Dermis blood vessel endothelial cell (primary cell): ENCODE measurements around the gene CNDP1. TPM values are rescaled to one million over a fixed set of nuclear protein-coding genes. Genes with fewer than 3 reads are reported as not detected.
"Not testable (repeated sequence)": the region's sequence is repeated elsewhere in the genome, so short reads cannot be mapped to it uniquely, and the experiment has no call there.

Experiments
- DNase-seq: peaks from one replicate; pipeline ENCODE4 v3.0.0; 2010
- total RNA-seq: library from RNA; depleted of rRNA; stranded (reverse); fragments of >200 nt; gene quantifications from 2 replicates; pipeline ENCODE4 v1.2.3, GENCODE V29; 2014

CNDP1 gene
- not detected in 2 replicates for total RNA-seq

DNA sequence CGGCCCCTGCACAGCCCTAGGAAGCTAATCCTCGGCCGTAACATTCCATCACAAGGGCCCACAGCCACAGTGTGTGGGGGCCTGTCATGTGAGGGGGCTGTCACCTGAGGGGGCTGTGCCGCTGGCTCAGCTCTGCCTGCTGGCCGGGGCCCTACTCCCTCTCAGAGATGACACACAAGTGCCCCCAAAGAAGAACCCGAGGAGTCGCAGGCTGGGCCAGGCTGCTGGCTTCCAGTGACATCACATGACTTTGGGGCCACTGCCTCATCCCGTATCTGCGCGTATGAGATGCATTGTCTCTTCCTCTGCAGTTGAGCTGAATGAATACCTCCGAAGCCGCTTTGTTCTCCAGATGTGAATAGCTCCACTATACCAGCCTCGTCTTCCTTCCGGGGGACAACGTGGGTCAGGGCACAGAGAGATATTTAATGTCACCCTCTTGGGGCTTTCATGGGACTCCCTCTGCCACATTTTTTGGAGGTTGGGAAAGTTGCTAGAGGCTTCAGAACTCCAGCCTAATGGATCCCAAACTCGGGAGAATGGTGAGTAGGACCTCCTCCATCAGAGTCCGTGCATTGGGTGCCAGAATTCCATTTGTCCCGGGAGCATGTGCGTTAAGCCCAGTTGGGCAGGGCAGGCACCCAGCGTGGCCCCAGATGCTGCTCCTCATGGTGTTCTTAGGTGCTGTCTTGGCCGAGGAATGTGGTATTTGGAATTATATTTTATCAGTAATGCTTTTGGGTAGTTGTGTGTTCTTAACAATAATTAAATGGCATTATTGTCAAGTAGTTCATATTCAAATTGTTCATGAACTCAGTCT, at the start of gene CNDP1:
CNDP1 (plus strand) TSS at position 351 of the 820 bp plus-strand sequence; CDS start at position 519, 168 bp downstream.
- no peak for DNase-seq

DNA sequence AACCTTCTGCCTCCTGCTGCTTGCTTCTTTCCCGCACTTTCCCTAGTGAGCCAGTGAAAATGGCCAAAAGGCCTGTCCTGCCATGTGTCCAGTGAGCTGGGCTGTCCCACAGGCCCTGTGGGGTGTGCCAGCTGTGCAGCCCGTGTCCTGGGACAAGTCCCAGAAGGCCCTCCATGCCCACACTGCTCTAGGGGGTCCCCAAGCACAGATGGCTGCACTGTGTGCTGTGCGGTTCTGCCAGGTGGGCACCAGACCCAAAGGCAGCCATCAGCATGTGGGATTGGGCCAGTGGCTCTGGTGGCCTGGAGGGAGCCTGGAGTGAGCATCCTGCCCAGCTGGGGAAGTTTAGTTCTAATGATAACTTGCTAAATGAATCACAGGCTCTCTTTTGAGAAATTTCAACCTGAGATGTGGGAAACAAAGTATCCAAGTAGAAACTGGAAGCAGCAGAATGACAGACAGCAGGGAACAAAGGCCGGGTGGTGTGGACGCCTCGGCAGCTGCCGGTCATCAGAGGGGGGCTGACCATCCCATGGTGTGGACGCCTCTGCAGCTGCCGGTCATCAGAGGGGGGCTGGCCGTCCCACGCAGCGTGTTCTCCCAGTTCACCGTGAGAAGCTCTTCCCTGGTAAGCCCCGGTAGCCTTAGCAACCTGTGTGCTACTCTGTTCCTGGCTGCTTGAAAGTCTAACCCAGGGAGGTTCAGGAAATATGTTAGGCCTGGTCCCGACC, 48.0 kb upstream of the CNDP1 start:
- no peak for DNase-seq

DNA sequence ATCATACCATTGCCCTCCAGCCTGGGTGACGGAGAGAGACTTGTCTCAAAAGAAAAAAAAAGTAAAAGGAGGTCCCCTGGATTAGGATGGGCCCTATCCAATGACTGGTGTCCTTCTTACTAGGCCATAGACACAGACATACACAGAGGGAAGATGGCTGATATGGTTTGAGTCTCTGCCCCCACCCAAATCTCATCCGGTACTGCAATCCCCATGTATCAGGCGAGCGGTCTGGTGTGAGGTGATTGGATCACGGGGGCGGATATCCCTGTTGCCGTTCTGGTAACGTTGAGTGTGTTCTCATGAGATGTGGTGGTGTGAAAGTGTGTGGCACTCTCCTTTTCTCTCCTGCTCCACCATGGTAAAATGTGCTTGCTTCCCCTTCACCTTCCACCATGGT, 45.9 kb upstream of the CNDP1 start:
- no peak for DNase-seq

DNA sequence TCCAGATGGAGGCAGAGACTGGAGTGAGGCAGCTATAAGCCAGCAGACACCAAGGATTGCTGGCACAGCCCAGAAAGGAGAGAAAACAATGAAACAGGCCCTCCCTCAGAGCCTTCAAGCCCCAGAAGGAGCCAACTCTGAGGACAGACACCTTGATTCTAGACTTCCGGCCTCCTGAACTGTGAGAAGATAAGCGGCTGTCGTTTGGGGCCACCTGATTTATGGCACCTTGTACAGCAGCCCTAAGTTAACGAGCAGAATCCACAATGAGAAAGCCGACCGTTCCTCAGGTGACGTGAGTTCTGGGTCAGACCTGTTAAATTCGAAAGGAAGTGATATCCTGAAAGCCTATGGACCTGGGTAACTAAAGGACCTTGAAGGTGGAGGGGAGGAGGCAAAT, 45.4 kb upstream of the CNDP1 start:
- no peak for DNase-seq

GRCh38 chr18:74489676-74490075, 44.6 kb upstream of the CNDP1 start:
- no peak for DNase-seq

DNA sequence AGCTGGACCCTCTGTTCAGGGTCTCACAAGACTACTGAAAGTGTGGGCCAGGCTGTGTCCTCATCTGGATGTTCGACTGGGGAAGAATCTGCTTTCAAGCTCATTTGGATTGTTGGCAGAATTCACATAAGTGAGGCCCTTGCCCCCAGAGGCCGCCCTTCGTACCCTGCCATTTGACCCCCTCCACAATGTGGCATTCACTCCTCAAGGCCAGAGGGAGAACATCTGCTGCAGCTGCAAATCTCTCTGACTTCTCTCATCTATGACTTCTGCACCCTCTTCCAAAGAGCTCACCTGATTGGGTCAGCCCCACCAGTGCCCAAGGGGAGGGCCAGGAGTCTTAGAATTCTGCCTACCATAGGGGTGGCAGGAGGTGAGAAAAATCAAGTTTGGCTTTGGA, 42.0 kb upstream of the CNDP1 start:
- DNase-seq, result no peak

- DNase-seq, result peak; percentile 85
Measured at GRCh38 chr18:74493689-74494088, 40.6 kb upstream of the CNDP1 start.

DNA sequence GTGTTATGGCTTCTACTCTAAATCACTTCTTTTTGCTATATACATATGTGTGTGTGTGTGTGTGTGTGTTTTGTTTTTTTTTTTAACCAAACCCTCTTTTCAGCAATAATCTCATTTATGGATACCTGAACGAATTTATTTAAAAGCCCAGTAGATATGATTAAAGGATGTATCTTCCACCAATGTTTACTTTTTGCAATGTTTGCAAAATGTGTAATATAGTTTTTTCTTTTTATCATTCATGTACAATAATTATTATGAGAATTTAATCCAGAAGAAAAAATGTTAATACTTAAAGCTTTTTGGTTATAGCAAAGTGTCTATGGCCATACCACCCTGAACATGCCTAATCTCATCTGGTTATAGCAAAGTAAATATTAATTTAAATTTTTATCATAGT, 39.8 kb upstream of the CNDP1 start:
- no peak for DNase-seq

GRCh38 chr18:74495581-74496507, 38.5 kb upstream of the CNDP1 start, which contains the start of gene CNDP2:
Gene CNDP2, plus strand, starts transcription at chr18:74496363. Its CDS starts 3,611 bp downstream, at chr18:74499974.
- DNase-seq, result peak; percentile 99

- peak; percentile 70 for DNase-seq
Measured at GRCh38 chr18:74496508-74497323, 37.6 kb upstream of the CNDP1 start.

DNA sequence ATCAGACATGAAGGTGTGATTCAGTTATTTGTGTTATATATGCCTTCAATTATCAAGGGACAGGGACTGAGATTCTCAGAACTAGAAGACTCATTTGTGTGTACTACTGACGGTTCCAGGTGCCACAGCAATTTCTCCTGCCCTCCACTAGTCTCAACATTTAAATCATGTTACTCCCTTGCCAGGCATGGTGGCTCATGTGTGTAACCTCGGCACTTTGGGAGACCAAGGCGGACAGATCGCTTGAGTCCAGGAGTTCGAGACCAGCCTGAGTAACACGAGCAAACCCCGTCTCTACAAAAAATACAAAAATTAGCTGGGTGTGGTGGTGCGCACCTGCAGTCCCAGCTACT, 37.0 kb upstream of the CNDP1 start:
- peak; percentile 8 for DNase-seq

DNA sequence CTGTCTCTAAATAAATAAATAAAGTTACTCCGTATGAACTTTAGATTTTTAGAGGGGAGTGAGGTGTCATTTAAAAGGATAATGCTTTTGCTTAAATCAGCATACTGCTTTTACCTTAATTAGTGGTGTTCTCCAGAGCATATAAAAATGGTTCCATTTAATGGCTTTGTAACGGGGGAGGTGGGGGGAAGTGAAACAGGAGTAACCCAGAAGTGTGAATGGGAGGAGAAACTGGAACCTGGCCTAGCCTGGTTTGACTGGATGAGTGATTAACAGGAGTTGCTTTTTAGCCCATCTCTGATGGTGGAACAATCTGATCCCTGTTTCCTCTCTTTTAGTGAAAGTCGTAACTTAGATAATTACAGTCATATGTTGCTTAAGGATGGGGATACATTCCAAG, 36.5 kb upstream of the CNDP1 start:
- no peak for DNase-seq

DNA sequence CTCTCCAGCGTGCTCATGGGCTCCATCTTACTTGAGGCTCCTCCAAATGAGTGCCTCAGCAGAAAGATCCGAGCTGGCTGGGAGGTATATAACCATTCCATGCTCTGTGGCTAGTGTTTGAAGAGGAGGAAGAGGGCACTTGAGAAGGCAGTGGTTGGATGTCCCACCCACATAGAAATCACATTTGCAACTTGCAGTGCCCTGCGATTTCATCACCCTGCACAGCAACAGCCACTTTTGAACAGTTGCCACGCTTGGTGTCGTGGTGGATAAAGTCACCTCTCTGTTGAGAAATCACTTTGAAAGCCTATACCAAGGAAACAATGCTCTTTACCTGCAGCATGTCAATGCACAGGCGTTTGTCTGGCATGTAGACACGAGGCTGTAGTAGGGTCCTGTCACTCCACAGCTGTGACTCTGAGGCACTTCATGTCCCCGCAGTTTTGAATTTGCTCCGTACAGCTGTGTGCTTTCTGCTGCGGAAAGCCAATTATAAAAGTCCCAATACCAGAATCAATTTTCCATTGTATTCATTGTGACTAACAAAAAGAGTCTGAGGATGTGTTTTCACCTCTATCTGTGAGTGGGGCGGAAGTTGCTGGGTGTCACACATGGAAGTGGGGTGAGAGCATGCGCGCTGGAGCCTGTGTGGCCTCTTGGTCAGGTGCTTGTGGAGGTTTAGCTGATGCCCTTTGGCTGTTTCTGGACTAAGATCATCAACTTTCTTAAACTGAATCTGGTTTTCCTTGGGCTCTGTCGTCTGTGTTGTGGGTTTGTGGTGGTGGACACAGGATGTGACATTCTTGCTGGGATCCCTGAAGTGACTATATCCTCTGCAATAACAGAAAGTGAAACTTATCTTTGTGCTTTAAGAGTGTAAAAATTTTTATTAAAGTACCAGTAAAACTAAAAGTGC, 35.3 kb upstream of the CNDP1 start:
- DNase-seq, result peak; percentile 74

- peak; percentile 74 for DNase-seq
Measured at GRCh38 chr18:74499633-74500032, 34.7 kb upstream of the CNDP1 start.

DNA sequence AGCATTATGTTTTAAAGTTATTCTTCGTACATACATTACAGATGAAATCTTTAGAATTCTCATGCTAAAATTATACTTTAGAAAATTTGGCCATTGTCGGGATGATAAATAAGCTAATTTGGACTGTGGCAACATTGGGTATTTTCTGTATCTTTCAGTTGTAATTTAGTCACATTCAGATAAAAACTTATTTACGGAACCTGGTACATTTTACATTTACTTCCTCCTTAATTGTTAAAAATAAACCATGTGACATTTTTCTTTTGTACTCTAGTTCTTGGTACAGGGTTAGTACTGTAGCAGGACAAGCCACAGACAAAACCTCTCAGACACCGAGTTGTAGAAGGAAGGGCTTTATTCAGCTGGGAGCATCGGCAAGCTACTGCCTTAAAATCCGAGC, 33.9 kb upstream of the CNDP1 start:
- no peak for DNase-seq

DNA sequence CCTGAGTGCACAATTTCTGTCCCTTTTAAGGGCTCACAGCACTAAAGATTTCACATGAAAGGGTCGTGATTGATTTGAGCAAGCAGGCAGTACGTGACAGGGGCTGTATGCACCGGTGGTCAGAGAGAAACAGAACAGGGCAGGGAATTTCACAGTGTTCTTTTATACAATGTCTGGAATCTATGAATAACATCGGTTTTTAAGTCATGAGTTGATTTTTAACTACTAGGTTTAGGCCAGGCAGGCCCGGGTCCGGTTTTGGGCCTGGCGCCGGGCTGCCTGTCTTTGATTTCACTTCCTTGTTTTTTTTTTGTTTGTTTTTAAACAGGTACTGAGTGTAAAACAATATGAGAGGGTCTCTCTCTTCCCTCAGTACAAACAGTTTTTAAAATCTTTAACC, 33.5 kb upstream of the CNDP1 start:
- DNase-seq, result not testable (repeated sequence)

DNA sequence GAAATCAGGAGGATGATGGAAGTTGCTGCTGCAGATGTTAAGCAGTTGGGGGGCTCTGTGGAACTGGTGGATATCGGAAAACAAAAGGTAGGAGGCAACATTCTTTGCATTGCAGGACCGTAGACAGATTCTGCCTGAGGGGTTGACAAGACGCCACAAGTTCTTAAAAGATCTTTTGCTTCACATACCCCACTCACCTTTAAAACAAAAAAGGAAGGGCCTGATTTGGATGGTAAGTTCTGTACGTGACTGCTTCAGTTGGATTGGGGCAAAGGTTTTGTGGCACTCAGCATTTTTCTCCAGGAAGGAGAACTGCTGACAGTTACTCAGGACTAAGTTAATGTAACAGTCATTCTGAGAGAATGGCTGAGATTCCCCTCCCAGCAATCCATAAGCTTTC, 32.9 kb upstream of the CNDP1 start:
- no peak for DNase-seq

- DNase-seq, result no peak
Measured at GRCh38 chr18:74503137-74503536, 31.2 kb upstream of the CNDP1 start.

- no peak for DNase-seq
Measured at GRCh38 chr18:74505776-74506175, 28.5 kb upstream of the CNDP1 start.

DNA sequence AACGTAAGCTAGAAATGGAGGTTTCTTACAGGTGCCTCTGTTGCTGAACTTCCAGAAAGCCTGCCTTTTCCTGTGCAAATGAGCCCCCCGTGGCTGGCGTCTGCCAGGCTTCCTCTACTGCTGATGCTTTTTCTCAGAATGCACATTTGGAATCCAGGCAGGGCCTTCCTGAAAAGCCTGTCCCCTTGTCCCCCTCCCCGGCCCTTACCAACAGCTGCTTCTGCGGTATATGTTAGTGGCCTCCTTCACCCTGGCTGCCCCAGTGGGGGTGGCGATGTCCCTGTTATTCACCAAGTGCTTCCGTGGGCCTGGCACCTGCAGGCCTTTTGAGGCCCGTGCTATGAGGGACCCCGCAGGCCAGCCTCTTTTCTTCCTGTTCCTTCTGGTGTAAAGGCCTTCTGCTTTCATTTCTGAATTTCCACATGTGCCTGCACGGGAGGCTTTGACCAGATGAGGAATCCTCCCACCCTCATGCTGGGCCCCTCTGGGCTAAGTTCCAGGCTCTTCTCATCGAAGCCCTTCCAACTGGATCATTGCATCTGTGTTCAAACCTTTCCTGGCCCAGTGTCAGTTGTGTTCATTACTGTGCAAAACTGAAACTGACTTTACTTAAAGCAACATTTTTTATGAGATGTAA, 27.7 kb upstream of the CNDP1 start:
- no peak for DNase-seq
